IMR-90 (cell line): ENCODE results near the gene ZNF223. TPM values are rescaled to one million over a fixed set of nuclear protein-coding genes. Genes with fewer than 3 reads are reported as not detected.

Experiments used
- ATAC-seq: fragments of 200-7000 bp; cut with Tn5 transposase; 2 replicates; pipeline ENCODE4 v1.9.1; 2020; ENCODE audit warnings: low read depth, mild to moderate bottlenecking, moderate library complexity
- BruUV-seq: library from RNA; stranded (reverse); fragments of 400-500 nt; replicated peaks from 2 replicates; lab custom pipeline; 2021; lab: Mats Ljungman, UMichigan
- CTCF ChIA-PET: fragments of 300-600 bp; formaldehyde crosslinking; extraction: SDS; loops from one replicate; lab custom pipeline; 2021; ENCODE audit warnings: antibody characterized with exemption; lab: Yijun Ruan, JAX
- POLR2A ChIA-PET: fragments of 300-600 bp; sonication (Branson Sonifier 250); formaldehyde crosslinking; loops from one replicate; lab custom pipeline; 2022; ENCODE audit warnings: antibody characterized with exemption; ENCODE audit not compliant: unreplicated experiment; lab: Charles Lee
- DNase-seq: peaks from one replicate; pipeline ENCODE4 v3.0.0; 2013
- H2AFZ ChIP-seq: replicated peaks from 2 replicates; pipeline ENCODE3; 2013; ENCODE audit warnings: low read length, mild to moderate bottlenecking; ENCODE audit not compliant: poor library complexity
- H2AK5ac ChIP-seq: 2 replicates; pipeline ENCODE4 v1.6.1; 2013; ENCODE audit warnings: low read depth, low read length, inconsistent platforms
- H2AK9ac ChIP-seq: replicated peaks from 2 replicates; pipeline ENCODE3; 2013; ENCODE audit warnings: mild to moderate bottlenecking, low read depth, low read length, moderate library complexity; ENCODE audit not compliant: poor library complexity
- H2BK120ac ChIP-seq: 2 replicates; pipeline ENCODE4 v1.6.1; 2013; ENCODE audit warnings: low read depth, low read length, inconsistent platforms
- H2BK15ac ChIP-seq: 3 replicates; pipeline ENCODE4 v1.6.1; 2013; ENCODE audit warnings: low read depth, low read length, inconsistent platforms
- H2BK20ac ChIP-seq: 2 replicates; pipeline ENCODE4 v1.6.1; 2013; ENCODE audit warnings: low read depth, mild to moderate bottlenecking, inconsistent platforms, low read length, moderate library complexity
- H2BK5ac ChIP-seq: 2 replicates; pipeline ENCODE4 v1.6.1; 2013; ENCODE audit warnings: mild to moderate bottlenecking, low read depth, low read length, inconsistent platforms; ENCODE audit not compliant: poor library complexity, severe bottlenecking
- H3K14ac ChIP-seq: replicated peaks from 2 replicates; pipeline ENCODE4 v1.6.1; 2013; ENCODE audit warnings: low read depth, low read length, inconsistent platforms
- H3K18ac ChIP-seq: 2 replicates; pipeline ENCODE4 v1.6.1; 2013; ENCODE audit warnings: low read depth, low read length, control low read depth
- H3K23ac ChIP-seq: 2 replicates; pipeline ENCODE4 v1.6.1; 2013; ENCODE audit warnings: low read depth, low read length, inconsistent platforms
- H3K27ac ChIP-seq: 2 replicates; pipeline ENCODE4 v1.5.1; 2013; ENCODE audit warnings: mild to moderate bottlenecking, control low read depth, low read length; ENCODE audit not compliant: insufficient read depth
- H3K27me3 ChIP-seq: 2 replicates; pipeline ENCODE4 v1.6.1; 2013; ENCODE audit warnings: low read length; ENCODE audit not compliant: control insufficient read depth, insufficient read depth
- H3K36me3 ChIP-seq: 2 replicates; pipeline ENCODE4 v1.6.1; 2013; ENCODE audit warnings: low read length, mixed read lengths; ENCODE audit not compliant: control insufficient read depth, insufficient read depth
- H3K4ac ChIP-seq: 2 replicates; pipeline ENCODE4 v1.6.1; 2013; ENCODE audit warnings: low read depth, low read length, inconsistent platforms
- H3K4me1 ChIP-seq: 2 replicates; pipeline ENCODE4 v1.6.1; 2013; ENCODE audit warnings: low read length, mixed read lengths; ENCODE audit not compliant: control insufficient read depth, insufficient read depth
- H3K4me2 ChIP-seq: 2 replicates; pipeline ENCODE4 v1.6.1; 2013; ENCODE audit warnings: low read depth, mild to moderate bottlenecking, control low read depth, low read length, moderate library complexity
- H3K4me3 ChIP-seq: 2 replicates; pipeline ENCODE4 v1.5.1; 2013; ENCODE audit warnings: low read depth, mild to moderate bottlenecking, control low read depth, low read length, moderate library complexity; ENCODE audit not compliant: insufficient read depth
- H3K56ac ChIP-seq: 2 replicates; pipeline ENCODE4 v1.6.1; 2013; ENCODE audit warnings: low read length, inconsistent platforms; ENCODE audit not compliant: insufficient read depth; ENCODE audit errors: extremely low read depth
- H3K79me1 ChIP-seq, 2 experiments: 2 replicates each; pipeline ENCODE4 v1.6.1; 2013; ENCODE audit warnings: low read length in 2 of 2, inconsistent platforms in 1 of 2, low read depth in 1 of 2
- H3K9ac ChIP-seq: 2 replicates; pipeline ENCODE4 v1.6.1; 2013; ENCODE audit warnings: low read depth, low read length, control low read depth
- H3K9me1 ChIP-seq: 2 replicates; pipeline ENCODE4 v1.6.1; 2013; ENCODE audit warnings: low read length, inconsistent platforms; ENCODE audit not compliant: insufficient read depth
- H3K9me3 ChIP-seq: 2 replicates; pipeline ENCODE4 v1.6.1; 2013; ENCODE audit warnings: low read length; ENCODE audit not compliant: control insufficient read depth, insufficient read depth
- H4K20me1 ChIP-seq: 2 replicates; pipeline ENCODE4 v1.6.1; 2013; ENCODE audit warnings: low read length, inconsistent platforms; ENCODE audit not compliant: insufficient read depth
- H4K5ac ChIP-seq: 2 replicates; pipeline ENCODE4 v1.6.1; 2013; ENCODE audit warnings: mild to moderate bottlenecking, low read depth, low read length, control low read depth
- H4K8ac ChIP-seq, 2 experiments: 2 replicates each; pipeline ENCODE4 v1.6.1; 2013; ENCODE audit warnings: low read depth in 2 of 2, low read length in 2 of 2, control low read depth in 1 of 2, inconsistent platforms in 1 of 2
- H4K91ac ChIP-seq: 2 replicates; pipeline ENCODE4 v1.6.1; 2013; ENCODE audit warnings: low read depth, low read length, inconsistent platforms; ENCODE audit not compliant: insufficient read depth
- CEBPB ChIP-seq: IDR thresholded peaks from 2 replicates; pipeline ENCODE4 v1.6.1; 2012; ENCODE audit warnings: low read depth, low read length, improper control_type of control experiment
- MAFK ChIP-seq: IDR thresholded peaks from 2 replicates; pipeline ENCODE4 v1.6.1; 2012; ENCODE audit warnings: low read depth, low read length, improper control_type of control experiment
- RFX5 ChIP-seq: IDR thresholded peaks from 2 replicates; pipeline ENCODE4 v1.8.0; 2012; ENCODE audit warnings: low read depth, mild to moderate bottlenecking, low read length, moderate library complexity
- WGBS, 2 experiments: methylation state at CpG; one replicate each; pipeline versions ENCODE4 v1.1.5 to v1.1.7; 2013; ENCODE audit warnings: missing lambda C conversion rate in 2 of 2; ENCODE audit not compliant: insufficient read length in 1 of 2; ENCODE audit errors: extremely low coverage in 2 of 2; 5-methylcytosine and 5-hydroxymethylcytosine counted together
- dilution Hi-C: fragments of 300-500 bp; cut with HindIII; formaldehyde crosslinking; loops from one replicate; pipeline ENCODE4 v1.14.3; 2018; ENCODE audit warnings: low sequenced_read_pairs; ENCODE audit not compliant: unreplicated experiment
- in situ Hi-C: fragments of 300-500 bp; cut with MboI; formaldehyde crosslinking; loops from 3 replicates; pipeline ENCODE4 v1.14.3; 2019; ENCODE audit warnings: low sequenced_read_pairs, inconsistent platforms, mixed read lengths
- intact Hi-C: fragments of 100-400 bp; cut with micrococcal nuclease; formaldehyde crosslinking; loops from 2 replicates; pipeline ENCODE4 v1.10.0; 2022
- polyA plus RNA-seq, 3 experiments: library from polyadenylated mRNA; depleted of rRNA; stranded (reverse); fragments of >200 nt; gene quantifications; 2 replicates each; pipeline ENCODE4 v1.2.3, GENCODE V29; 2012; ENCODE audit warnings: low replicate concordance in 1 of 3
- total RNA-seq: library from RNA; depleted of rRNA; stranded (reverse); fragments of >200 nt; gene quantifications from 2 replicates; pipeline ENCODE4 v1.2.3, GENCODE V29; 2012

Gene ZNF223
- total and polyA plus RNA-seq, 2 of the 4 experiments (the other 2 are of a cell fraction) = 2.3 to 16.5 TPM

GRCh38 chr19:44003461-44004009 lies 48.3 kb upstream of the ZNF223 start:
- peak overlapping the region; percentile 79 for H3K4me2 ChIP-seq
- 0% methylated on average over 2 of the region's 15 CpGs; no CpG with 5 or more reads in 1 of the 2 experiments for WGBS, 2 experiments

More at GRCh38 chr19:44003461-44004009, 48.3 kb upstream of the ZNF223 start:
- peak overlapping the region; percentile 49; the same call in 1 of the 2 replicates for H3K56ac ChIP-seq
- in situ Hi-C loops = no loop called here
- ATAC-seq = peak; percentile 8
- no peak overlapping the region for H3K18ac ChIP-seq
- POLR2A ChIA-PET = interaction anchor here (0.6 kb wide), 1 partner anchor 21 kb away, joined by 3 read pairs; no protein-coding TSS in a partner anchor
- H3K36me3 ChIP-seq = peaks cover 12% of the 10 kb centered on the region
- peak overlapping the region; percentile 33 to 70; a peak in 2 of 4 replicates for H4K8ac ChIP-seq
- H3K4me3 ChIP-seq = peak overlapping the region; percentile 68
- H3K27ac ChIP-seq = peak overlapping the region; percentile 18
- H2AFZ ChIP-seq = peak overlapping the region; percentile 99
- peak overlapping the region; percentile 48; the same call in 1 of the 2 replicates for H3K4ac ChIP-seq
- no peak overlapping the region for H4K91ac ChIP-seq
- no peak overlapping the region for H2BK15ac ChIP-seq
- peak overlapping the region; percentile 14; the same call in 1 of the 2 replicates for H2AK5ac ChIP-seq
- no peak overlapping the region for H2BK5ac ChIP-seq
- H4K5ac ChIP-seq = peak overlapping the region; percentile 0; the same call in 1 of the 2 replicates
- no TSS peak for BruUV-seq
- dilution Hi-C loops = no loop called here
- H3K9me1 ChIP-seq = no peaks in the 10 kb centered on the region
- peak overlapping the region; percentile 64; the same call in 1 of the 2 replicates for H3K14ac ChIP-seq
- H4K20me1 ChIP-seq = no peaks in the 10 kb centered on the region
- CTCF ChIA-PET = interaction anchor here (0.9 to 1.8 kb wide), 2 partner anchors 10 to 53 kb away, joined by 3 to 4 read pairs; partner anchors contain the start of gene ZNF221
- peaks cover 4% of the 10 kb centered on the region for H3K9me3 ChIP-seq
- DNase-seq = no peak
- intact Hi-C loops = loop anchor here (2.0 kb wide), 1 partner anchor 69 kb away; the partner anchor contains the start of gene ZNF45
- H3K27me3 ChIP-seq = no peaks in the 10 kb centered on the region
- peaks cover 3 to 19% of the 10 kb centered on the region in 2 experiments for H3K79me1 ChIP-seq
- peak overlapping the region; percentile 60 for H3K9ac ChIP-seq
- peak overlapping the region; percentile 56; the same call in 1 of the 2 replicates for H3K23ac ChIP-seq
- no peak overlapping the region for H2AK9ac ChIP-seq
- H2BK120ac ChIP-seq = no peak overlapping the region
- no peak overlapping the region for H2BK20ac ChIP-seq
- TF ChIP-seq MAFK (no peak), RFX5 (no peak), CEBPB (peak; percentile 70)
- peaks cover 2% of the 10 kb centered on the region; the same call in 1 of the 2 replicates for H3K4me1 ChIP-seq
